Fibroblast of mammary gland (primary cell): Measurements from ENCODE around the gene B4GALT5.
"Not testable (repeated sequence)": the region's sequence is repeated elsewhere in the genome, so short reads cannot be mapped to it uniquely, and the experiment has no call there.

Experiments
- DNase-seq: peaks from one replicate; pipeline ENCODE4 v3.0.0-alpha.2; 2010; ENCODE audit warnings: low read depth
- H3K4me3 ChIP-seq: 2 replicates; pipeline ENCODE4 v1.5.1; 2011; ENCODE audit warnings: low read depth, mild to moderate bottlenecking, low read length, moderate library complexity; ENCODE audit not compliant: control insufficient read depth
- TF ChIP-seq, protein P1 (sequence below): conservative IDR thresholded peaks from 2 replicates; pipeline ENCODE4 v1.5.1; 2011; ENCODE audit warnings: low read depth, low read length, inconsistent platforms; ENCODE audit not compliant: control insufficient read depth, insufficient read depth

The B4GALT5 gene

DNA sequence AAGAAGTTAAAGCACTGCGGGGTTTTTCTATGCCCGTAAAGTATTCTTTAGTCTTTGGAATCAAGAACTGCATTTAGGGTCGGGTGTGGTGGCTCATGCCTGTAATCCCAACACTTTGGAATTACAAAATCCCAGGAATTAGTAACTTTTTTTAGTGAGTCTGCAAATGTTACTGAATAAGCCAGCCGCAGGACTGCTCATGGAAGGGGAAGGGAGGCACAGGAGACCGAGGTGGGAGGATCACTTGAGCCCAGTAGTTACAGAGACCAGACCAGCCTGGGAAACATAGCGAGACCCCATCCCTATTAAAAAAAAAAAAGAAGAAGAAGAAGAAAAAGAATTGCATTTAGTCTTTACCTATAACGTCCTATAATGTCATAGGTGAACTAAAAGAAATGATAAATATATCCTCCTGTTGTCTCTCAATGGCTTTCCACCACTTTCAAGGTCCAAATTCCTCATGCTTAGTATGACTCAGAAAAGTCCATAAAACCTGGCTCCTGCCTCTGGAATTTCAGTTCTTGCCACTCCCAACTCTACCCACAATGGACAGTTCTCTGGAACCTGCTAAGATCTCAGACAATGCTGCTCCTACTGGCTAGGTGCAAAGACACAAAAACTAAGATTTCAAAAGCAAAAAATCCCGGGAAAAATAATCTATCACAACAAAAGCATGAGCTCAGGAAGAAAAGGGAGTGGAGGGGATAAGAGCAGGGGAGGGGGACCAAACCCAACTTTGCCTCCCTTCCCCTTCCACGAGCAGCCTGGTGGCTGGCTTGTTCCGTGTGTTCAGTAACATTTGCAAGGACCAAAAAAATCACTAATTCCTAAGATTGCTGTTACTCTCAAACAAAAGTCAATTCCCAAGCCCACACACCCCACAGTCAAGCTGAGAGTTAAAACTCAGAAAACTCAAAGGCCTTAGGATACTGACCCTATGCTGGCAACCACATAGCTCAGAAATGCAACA, 39.0 kb downstream of the B4GALT5 start:
- H3K4me3 ChIP-seq = no peak overlapping the region
- TF ChIP-seq, protein P1, sequence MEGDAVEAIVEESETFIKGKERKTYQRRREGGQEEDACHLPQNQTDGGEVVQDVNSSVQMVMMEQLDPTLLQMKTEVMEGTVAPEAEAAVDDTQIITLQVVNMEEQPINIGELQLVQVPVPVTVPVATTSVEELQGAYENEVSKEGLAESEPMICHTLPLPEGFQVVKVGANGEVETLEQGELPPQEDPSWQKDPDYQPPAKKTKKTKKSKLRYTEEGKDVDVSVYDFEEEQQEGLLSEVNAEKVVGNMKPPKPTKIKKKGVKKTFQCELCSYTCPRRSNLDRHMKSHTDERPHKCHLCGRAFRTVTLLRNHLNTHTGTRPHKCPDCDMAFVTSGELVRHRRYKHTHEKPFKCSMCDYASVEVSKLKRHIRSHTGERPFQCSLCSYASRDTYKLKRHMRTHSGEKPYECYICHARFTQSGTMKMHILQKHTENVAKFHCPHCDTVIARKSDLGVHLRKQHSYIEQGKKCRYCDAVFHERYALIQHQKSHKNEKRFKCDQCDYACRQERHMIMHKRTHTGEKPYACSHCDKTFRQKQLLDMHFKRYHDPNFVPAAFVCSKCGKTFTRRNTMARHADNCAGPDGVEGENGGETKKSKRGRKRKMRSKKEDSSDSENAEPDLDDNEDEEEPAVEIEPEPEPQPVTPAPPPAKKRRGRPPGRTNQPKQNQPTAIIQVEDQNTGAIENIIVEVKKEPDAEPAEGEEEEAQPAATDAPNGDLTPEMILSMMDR = no peak
- peak; percentile 50 for DNase-seq

DNA sequence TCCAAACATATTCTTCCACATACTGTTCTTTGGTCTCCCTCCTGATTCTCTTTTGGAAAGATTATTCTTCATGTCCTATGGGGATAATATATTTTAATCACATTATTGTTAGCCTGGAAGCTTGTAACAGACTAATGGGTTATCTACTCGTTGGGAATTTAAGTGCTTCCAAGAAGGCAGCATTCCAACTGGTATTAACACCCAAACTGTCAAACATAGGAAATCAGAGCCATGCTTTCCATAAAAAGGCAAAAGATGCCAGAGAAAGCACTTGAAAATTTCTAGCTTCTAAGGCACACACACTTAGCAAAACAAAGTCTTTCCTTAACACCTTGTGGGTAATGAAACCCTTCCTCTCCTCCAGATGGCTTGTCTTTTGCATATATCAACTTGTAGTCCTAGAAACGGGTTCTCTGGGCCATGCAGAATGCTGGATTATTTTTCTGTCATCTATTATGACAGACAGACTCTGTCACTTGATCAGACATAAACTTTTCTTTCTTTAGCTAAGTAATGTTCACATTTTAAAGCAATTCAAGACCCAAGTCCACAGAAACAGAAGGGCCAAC, 41.5 kb downstream of the B4GALT5 start:
- TF ChIP-seq, protein P1 = no peak
- no peak overlapping the region for H3K4me3 ChIP-seq
- DNase-seq = no peak

DNA sequence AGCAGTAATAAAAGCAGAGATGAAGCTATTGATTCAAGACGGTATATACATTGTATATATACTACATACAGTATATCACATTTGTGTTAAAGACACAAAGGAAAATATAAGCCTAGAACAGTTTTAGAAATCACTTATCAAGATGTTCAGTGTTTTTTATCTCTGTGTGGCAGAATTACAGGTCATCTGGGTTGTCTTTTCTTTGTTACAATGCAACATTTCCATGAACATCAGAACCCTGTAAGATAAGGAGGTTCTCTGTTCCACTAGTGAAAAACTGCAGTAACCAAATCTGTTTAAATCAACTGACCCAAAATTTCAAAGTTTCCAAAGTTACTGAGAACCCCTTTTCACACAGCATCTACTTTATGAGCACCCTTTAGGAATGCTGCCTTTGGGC, 42.2 kb downstream of the B4GALT5 start:
- TF ChIP-seq, protein P1 = no peak
- no peak overlapping the region for H3K4me3 ChIP-seq
- DNase-seq = no peak

DNA sequence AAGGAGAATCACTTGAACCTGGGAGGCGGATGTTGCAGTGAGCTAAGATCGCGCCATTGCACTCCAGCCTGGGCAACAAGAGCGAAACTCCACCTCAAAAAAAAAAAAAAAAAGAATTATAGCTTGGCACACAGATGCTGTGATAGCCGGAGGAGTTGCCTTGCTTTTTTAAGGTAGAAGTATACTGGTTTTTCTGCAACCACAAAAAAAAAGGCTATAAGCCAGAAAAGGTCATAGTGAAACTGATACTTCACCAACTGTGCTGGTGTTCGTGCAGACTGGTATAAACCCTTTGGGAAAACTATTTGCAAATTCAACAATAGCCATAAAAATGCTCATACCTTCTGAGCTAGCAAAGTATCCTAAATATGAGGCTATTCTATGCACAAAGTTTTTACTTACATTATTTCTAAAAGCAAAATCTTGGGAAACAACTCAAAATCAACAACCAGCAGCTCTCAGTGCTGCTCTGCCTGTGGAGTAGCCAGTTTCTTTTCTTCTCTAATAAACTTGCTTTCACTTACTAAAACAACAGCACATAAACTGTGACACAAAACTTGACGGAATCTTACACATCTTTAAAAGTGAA, 44.0 kb downstream of the B4GALT5 start:
- no peak overlapping the region for H3K4me3 ChIP-seq
- DNase-seq = no peak
- TF ChIP-seq, protein P1 = no peak

DNA sequence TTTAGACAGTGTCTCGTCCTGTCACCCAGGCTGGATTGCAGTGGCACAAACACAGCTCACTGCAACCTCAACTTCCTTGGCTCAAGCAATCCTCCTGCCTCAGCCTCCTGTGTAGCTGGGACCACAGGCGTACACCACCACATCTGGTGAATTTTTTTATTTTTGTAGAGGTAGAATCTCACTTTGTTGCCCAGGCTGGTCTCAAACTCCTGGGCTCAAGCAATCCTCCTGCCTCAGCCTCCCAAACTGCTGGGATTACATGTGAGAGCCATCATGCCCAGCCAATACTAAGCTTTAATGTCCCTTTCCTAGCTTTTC, 44.8 kb downstream of the B4GALT5 start:
- H3K4me3 ChIP-seq, DNase-seq: not testable (repeated sequence)

DNA sequence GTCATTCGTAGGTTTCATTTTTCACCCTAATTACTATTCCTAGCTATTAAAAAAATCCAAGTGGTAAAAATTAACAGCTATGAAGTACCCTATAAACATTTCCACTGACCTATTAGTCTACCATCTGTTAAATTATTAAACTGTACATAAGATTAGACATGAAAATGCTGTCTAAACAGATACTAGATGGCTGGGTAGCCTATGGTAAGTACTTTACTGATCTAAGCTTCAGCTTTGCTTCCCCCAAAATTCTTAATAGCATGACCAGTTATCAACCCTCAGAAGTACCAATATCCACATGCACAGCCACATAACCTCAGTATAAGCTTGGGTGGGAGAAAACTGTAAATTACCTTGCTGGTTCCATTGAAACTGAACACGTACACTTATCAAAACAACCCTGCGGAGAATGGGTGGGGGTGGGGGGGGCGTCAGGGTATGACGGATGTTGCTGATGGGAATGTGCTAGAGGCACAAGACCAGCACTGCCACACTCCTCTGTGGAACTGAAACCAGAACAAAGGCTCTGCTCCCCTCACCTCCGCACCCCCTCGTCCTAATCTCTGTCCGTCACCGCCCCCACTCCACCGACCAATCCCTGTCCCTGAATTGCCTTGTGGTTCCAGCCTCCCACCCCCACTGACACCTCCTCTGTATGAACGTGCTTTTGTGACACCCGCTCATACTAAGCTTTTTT, 45.3 kb downstream of the B4GALT5 start:
- TF ChIP-seq, protein P1 = no peak
- DNase-seq = no peak
- H3K4me3 ChIP-seq = no peak overlapping the region
